T47D (cell line): Measurements from ENCODE around the gene DLG2.

Experiments
- DNase-seq, 2 experiments: peaks; one replicate each; pipeline versions ENCODE4 v3.0.0 to v3.0.0-alpha.2; 2011 to 2012; ENCODE audit warnings: low read depth in 1 of 2, low spot score in 1 of 2
- JUND ChIP-seq: IDR thresholded peaks from 2 replicates; pipeline ENCODE4 v1.6.1; 2012; ENCODE audit warnings: low read depth
- in situ Hi-C: cut with HindIII; loops from 2 replicates; pipeline ENCODE4 v1.10.0; 2016; ENCODE audit warnings: low sequenced_read_pairs, low pct_unique_long_range_greater_than_20kb

The DLG2 gene

GRCh38 chr11:83630211-83630610, 1996.9 kb downstream of the DLG2 start:
- DNase-seq, result no peak
- in situ Hi-C loops, result no loop called here
- no peak for TF ChIP-seq JUND

GRCh38 chr11:83629775-83630174, 1997.4 kb downstream of the DLG2 start:
- in situ Hi-C loops, result no loop called here
- no peak for TF ChIP-seq JUND
- DNase-seq, result no peak

GRCh38 chr11:83628622-83629355, 1998.4 kb downstream of the DLG2 start:
- no peak for TF ChIP-seq JUND
- no peak for DNase-seq
- in situ Hi-C loops, result no loop called here

GRCh38 chr11:83625336-83625735, 2001.8 kb downstream of the DLG2 start:
- DNase-seq, result no peak
- TF ChIP-seq JUND, result no peak
- in situ Hi-C loops, result no loop called here

- in situ Hi-C loops, result no loop called here
- no peak for DNase-seq
- no peak for TF ChIP-seq JUND
These were observed 2009.5 kb downstream of the DLG2 start for GRCh38 chr11:83617671-83618070.

GRCh38 chr11:83613767-83614121, 2013.4 kb downstream of the DLG2 start:
- no peak for DNase-seq
- TF ChIP-seq JUND, result no peak
- in situ Hi-C loops, result no loop called here

GRCh38 chr11:83612891-83613766, 2014.0 kb downstream of the DLG2 start:
- no peak for TF ChIP-seq JUND
- DNase-seq, result peak in 1 of 2 experiments; percentile 24
- in situ Hi-C loops, result no loop called here

GRCh38 chr11:83611600-83611999, 2015.5 kb downstream of the DLG2 start:
- no peak for DNase-seq

GRCh38 chr11:83611031-83611430, 2016.1 kb downstream of the DLG2 start:
- no peak for DNase-seq
- TF ChIP-seq JUND, result no peak
- in situ Hi-C loops, result no loop called here

More at GRCh38 chr11:83611600-83611999, 2015.5 kb downstream of the DLG2 start:
- in situ Hi-C loops, result no loop called here
- no peak for TF ChIP-seq JUND

- DNase-seq, result no peak
- in situ Hi-C loops, result no loop called here
- no peak for TF ChIP-seq JUND
These were observed 2018.0 kb downstream of the DLG2 start for GRCh38 chr11:83609191-83609590.

- TF ChIP-seq JUND, result no peak
- in situ Hi-C loops, result no loop called here
- DNase-seq, result no peak
These were observed 2018.6 kb downstream of the DLG2 start for GRCh38 chr11:83608571-83608970.

- in situ Hi-C loops, result no loop called here
- no peak for DNase-seq
These were observed 2025.1 kb downstream of the DLG2 start for GRCh38 chr11:83601914-83602527.

More at GRCh38 chr11:83601914-83602527, 2025.1 kb downstream of the DLG2 start:
- no peak for TF ChIP-seq JUND
